Endometrial microvascular endothelial cells (primary cell): ENCODE results near the gene SUPT7L. TPM values are rescaled to one million over a fixed set of nuclear protein-coding genes. Genes with fewer than 3 reads are reported as not detected.

Experiments used
- in situ Hi-C: cut with HindIII; loops from 2 replicates; pipeline ENCODE4 v1.10.0; 2017; ENCODE audit warnings: low sequenced_read_pairs, low pct_unique_long_range_greater_than_20kb; ENCODE audit errors: inconsistent ontology term
- total RNA-seq: library from RNA; depleted of rRNA; stranded (reverse); fragments of >200 nt; gene quantifications from one replicate; pipeline ENCODE4 v1.2.3, GENCODE V29; 2015; ENCODE audit errors: inconsistent ontology term

The SUPT7L gene
- total RNA-seq, 1 donor from 2014 or later, result 18.0 TPM

DNA sequence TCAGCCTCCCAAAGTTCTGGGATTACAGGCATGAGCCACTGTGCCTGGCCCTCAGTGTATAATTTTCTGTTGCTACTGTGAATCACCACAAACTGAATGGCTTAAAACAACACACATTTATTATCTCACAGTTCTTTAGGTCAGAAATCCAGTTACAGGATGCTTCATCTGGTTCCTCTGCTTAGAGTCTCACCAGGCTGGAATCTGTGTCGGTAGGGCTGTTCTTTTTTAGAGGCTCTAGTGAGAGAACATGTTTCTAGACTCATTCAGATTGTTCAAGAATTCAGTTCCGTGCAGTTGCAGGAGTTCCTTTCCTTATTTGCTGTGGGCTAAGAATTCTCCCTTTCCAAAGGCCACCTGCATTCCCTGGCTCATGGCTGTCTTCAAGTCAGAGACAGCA lies 56.8 kb downstream of the SUPT7L start:
- in situ Hi-C loops, result no loop called here

Other genes with a start within 250 kb of the SUPT7L start
- gene NRBP1, start 235.0 kb downstream of the SUPT7L start, total RNA-seq, result 111 TPM
- not detected for gene KRTCAP3, start 221.2 kb downstream of the SUPT7L start, total RNA-seq
- gene IFT172, start 173.9 kb downstream of the SUPT7L start, total RNA-seq, result 26.6 TPM
- 24.8 TPM for gene FNDC4, start 168.4 kb downstream of the SUPT7L start, total RNA-seq
- 2.6 TPM for gene GCKR, start 166.8 kb downstream of the SUPT7L start, total RNA-seq
- 70.3 TPM for gene ZNF512, start 80.6 kb downstream of the SUPT7L start, total RNA-seq
- gene CCDC121, start 34.6 kb downstream of the SUPT7L start, total RNA-seq, result 1.4 TPM
- gene GPN1, start 34.6 kb downstream of the SUPT7L start, total RNA-seq, result 43.9 TPM
- gene SLC4A1AP, start 275 bp upstream of the SUPT7L start, total RNA-seq, result 30.3 TPM
- 126 TPM for gene MRPL33, start 108.1 kb upstream of the SUPT7L start, total RNA-seq
- gene RBKS, start 226.8 kb upstream of the SUPT7L start, total RNA-seq, result 8.5 TPM
- gene BABAM2, start 227.1 kb upstream of the SUPT7L start, total RNA-seq, result 24.8 TPM